Measurements from ENCODE around the gene SLC8B1. TPM values are rescaled to one million over a fixed set of nuclear protein-coding genes. Genes with fewer than 3 reads are reported as not detected.

The SLC8B1 gene
- total RNA-seq, 1 experiment from 2014 or later: 29.0 TPM

DNA sequence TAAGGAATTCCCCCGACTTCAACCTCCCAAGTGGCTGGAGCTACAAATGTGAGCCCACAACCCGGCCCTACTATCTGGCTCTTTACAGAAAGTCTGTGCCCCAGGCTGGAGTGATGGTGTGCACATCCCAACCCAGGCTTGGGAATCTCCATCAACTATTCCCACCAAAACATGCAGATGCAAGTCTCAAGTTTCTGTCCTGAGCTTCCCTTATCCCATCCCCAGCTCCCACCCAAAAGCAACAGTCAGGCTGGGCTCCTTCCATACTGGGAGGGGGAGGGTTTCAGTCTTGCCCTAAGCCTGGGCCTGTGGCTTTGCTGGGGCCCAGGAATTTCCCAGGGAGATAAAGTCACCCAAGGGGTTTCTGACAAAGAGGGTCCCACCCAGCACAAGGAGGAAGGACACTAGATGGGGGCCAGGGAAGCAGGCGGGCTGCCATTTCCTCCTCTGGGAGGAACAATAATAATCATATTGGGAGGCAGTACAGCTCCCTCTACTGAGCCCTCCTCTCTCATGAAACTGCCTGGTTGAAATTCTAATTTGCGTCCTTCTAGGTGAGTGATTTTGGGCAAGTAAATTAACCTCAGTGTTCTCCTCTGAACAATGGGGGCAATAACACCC, 8.0 kb downstream of the SLC8B1 start:
- no peaks in the 10 kb centered on the region for H3K79me2 ChIP-seq (ENCODE audit: low read depth)
- no TSS peak for BruUV-seq (replicated peaks)
- DNase-seq: no peak
- H3K27me3 ChIP-seq (ENCODE audit: insufficient read depth, low read depth): no peaks in the 10 kb centered on the region
- peaks cover 19% of the 10 kb centered on the region; the same call in 1 of the 2 replicates for H3F3A ChIP-seq (ENCODE audit: insufficient read depth, low read depth)
- peaks cover 17% of the 10 kb centered on the region for H3K4me1 ChIP-seq (replicated peaks; ENCODE audit: insufficient read depth)
- no peaks in the 10 kb centered on the region for H4K20me1 ChIP-seq (ENCODE audit: insufficient read depth)
- CTCF ChIA-PET: interaction anchor here (0.6 kb wide), 1 partner anchor 26 kb away, joined by 6 read pairs; no protein-coding TSS in a partner anchor
- H2AFZ ChIP-seq: no peak overlapping the region
- TF ChIP-seq, protein P1, sequence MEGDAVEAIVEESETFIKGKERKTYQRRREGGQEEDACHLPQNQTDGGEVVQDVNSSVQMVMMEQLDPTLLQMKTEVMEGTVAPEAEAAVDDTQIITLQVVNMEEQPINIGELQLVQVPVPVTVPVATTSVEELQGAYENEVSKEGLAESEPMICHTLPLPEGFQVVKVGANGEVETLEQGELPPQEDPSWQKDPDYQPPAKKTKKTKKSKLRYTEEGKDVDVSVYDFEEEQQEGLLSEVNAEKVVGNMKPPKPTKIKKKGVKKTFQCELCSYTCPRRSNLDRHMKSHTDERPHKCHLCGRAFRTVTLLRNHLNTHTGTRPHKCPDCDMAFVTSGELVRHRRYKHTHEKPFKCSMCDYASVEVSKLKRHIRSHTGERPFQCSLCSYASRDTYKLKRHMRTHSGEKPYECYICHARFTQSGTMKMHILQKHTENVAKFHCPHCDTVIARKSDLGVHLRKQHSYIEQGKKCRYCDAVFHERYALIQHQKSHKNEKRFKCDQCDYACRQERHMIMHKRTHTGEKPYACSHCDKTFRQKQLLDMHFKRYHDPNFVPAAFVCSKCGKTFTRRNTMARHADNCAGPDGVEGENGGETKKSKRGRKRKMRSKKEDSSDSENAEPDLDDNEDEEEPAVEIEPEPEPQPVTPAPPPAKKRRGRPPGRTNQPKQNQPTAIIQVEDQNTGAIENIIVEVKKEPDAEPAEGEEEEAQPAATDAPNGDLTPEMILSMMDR (conservative IDR thresholded peaks at IDR 0.05): no peak
- TF ChIP-seq EZH2 (IDR thresholded peaks at IDR 0.05; ENCODE audit: low read depth): no peak
- no peak overlapping the region for H3K4me3 ChIP-seq
- no peak overlapping the region for H3K27ac ChIP-seq
- H3K4me2 ChIP-seq: no peak overlapping the region
- intact Hi-C loops (cut with micrococcal nuclease; ENCODE audit: unreplicated experiment): no loop called here
- no peaks in the 10 kb centered on the region for H3K9me3 ChIP-seq (ENCODE audit: insufficient read depth, low read depth)
- no peaks in the 10 kb centered on the region; the same call in 1 of the 2 replicates for H3K36me3 ChIP-seq (ENCODE audit: low read depth)
- POLR2A ChIA-PET (ENCODE audit: unreplicated experiment): no interaction called here
- H3K9me2 ChIP-seq (ENCODE audit: insufficient read depth): no peaks in the 10 kb centered on the region

DNA sequence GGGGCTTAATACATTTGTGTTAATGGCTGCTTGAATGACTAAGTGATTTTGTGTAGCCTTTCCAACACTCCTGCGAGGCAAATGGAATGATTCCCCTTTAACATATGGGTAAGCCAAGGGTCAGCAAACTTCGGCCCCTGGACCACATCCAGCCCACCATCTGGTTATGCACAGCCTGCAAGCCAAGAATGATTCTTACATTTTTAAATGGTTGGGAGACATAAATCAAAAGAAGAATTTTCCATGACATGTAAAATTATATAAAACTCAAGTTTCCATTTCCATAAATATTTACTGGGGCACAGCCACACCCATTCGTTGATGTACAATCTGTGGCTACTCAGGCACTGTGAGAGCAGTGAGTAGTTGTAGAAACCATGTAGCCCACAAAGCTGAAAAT, 9.0 kb downstream of the SLC8B1 start:
- no peak for DNase-seq
- CTCF ChIA-PET: interaction anchor here (0.6 kb wide), 1 partner anchor 27 kb away, joined by 6 read pairs; no protein-coding TSS in a partner anchor
- Histone ChIP-seq H3K79me2 (ENCODE audit: low read depth) (no peaks in the 10 kb centered on the region), H3K9me3 (ENCODE audit: insufficient read depth, low read depth) (no peaks in the 10 kb centered on the region), H3K4me1 (replicated peaks; ENCODE audit: insufficient read depth) (peaks cover 18% of the 10 kb centered on the region), H2AFZ (no peak overlapping the region), H3K4me3 (no peak overlapping the region), H3K27me3 (ENCODE audit: insufficient read depth, low read depth) (no peaks in the 10 kb centered on the region), H3K4me2 (no peak overlapping the region), H3K36me3 (ENCODE audit: low read depth) (no peaks in the 10 kb centered on the region; the same call in 1 of the 2 replicates), H3F3A (ENCODE audit: insufficient read depth, low read depth) (peaks cover 15% of the 10 kb centered on the region; the same call in 1 of the 2 replicates), H3K27ac (no peak overlapping the region), H4K20me1 (ENCODE audit: insufficient read depth) (no peaks in the 10 kb centered on the region), H3K9me2 (ENCODE audit: insufficient read depth) (no peaks in the 10 kb centered on the region)
- POLR2A ChIA-PET (ENCODE audit: unreplicated experiment): interaction anchor here (0.7 kb wide), 1 partner anchor 25 kb away, joined by 32 read pairs; no protein-coding TSS in a partner anchor
- no peak for TF ChIP-seq EZH2 (IDR thresholded peaks at IDR 0.05; ENCODE audit: low read depth)
- TF ChIP-seq, protein P1 (conservative IDR thresholded peaks at IDR 0.05): no peak
- BruUV-seq (replicated peaks): no TSS peak
- intact Hi-C loops (cut with micrococcal nuclease; ENCODE audit: unreplicated experiment): no loop called here

DNA sequence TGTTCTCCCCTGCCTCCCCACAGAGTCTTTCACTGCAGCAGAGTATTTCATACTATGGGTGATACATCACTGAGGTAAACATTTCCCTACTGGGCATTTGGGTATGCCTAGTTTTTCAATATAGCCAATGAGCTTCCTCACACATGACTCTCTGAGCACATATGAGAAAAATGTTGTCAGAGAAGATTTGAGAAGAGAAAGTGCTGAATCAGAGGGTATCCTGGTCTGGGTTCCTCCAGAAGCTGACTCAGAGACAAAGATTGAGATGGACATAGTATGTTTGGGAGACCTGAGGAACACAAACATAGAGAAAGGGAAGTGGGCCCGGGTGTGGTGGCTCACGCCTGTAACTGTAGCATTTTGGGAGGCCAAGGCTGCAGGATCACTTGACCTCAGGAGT, 12.6 kb downstream of the SLC8B1 start:
- no peak overlapping the region for H3K4me2 ChIP-seq
- peaks cover 23% of the 10 kb centered on the region for H3F3A ChIP-seq (ENCODE audit: insufficient read depth, low read depth)
- no TSS peak for BruUV-seq (replicated peaks)
- CTCF ChIA-PET: no interaction called here
- H3K4me1 ChIP-seq (replicated peaks; ENCODE audit: insufficient read depth): peaks cover 18% of the 10 kb centered on the region
- H3K27ac ChIP-seq: peak overlapping the region; percentile 65
- TF ChIP-seq, protein P1 (conservative IDR thresholded peaks at IDR 0.05): no peak
- POLR2A ChIA-PET (ENCODE audit: unreplicated experiment): interaction anchor here (0.7 kb wide), 1 partner anchor 24 kb away, joined by 8 read pairs; no protein-coding TSS in a partner anchor
- H2AFZ ChIP-seq: no peak overlapping the region
- H3K79me2 ChIP-seq (ENCODE audit: low read depth): no peaks in the 10 kb centered on the region
- no peaks in the 10 kb centered on the region for H3K27me3 ChIP-seq (ENCODE audit: insufficient read depth, low read depth)
- H3K36me3 ChIP-seq (ENCODE audit: low read depth): peaks cover 9% of the 10 kb centered on the region; the same call in 1 of the 2 replicates
- no peak overlapping the region for H3K4me3 ChIP-seq
- intact Hi-C loops (cut with micrococcal nuclease; ENCODE audit: unreplicated experiment): no loop called here
- DNase-seq: peak in 1 of 2 experiments; percentile 85
- no peaks in the 10 kb centered on the region; the same call in none of the 2 replicates for H4K20me1 ChIP-seq (ENCODE audit: insufficient read depth)
- no peaks in the 10 kb centered on the region for H3K9me2 ChIP-seq (ENCODE audit: insufficient read depth)
- no peaks in the 10 kb centered on the region for H3K9me3 ChIP-seq (ENCODE audit: insufficient read depth, low read depth)
